Stimulated activated CD8-positive, alpha-beta memory T cell treated with anti-CD3 and anti-CD28 coated beads, Interleukin-7, amount 100 ng/mL, for 24 hours (primary cell): Measurements from ENCODE around the gene PYROXD2.

Experiments
- DNase-seq: peaks from one replicate; pipeline ENCODE4 v3.0.0-alpha.2; 2020; ENCODE audit warnings: low read depth

Gene PYROXD2

GRCh38 chr10:98433881-98434732 lies 19.1 kb upstream of the PYROXD2 start:
- no peak for DNase-seq

DNA sequence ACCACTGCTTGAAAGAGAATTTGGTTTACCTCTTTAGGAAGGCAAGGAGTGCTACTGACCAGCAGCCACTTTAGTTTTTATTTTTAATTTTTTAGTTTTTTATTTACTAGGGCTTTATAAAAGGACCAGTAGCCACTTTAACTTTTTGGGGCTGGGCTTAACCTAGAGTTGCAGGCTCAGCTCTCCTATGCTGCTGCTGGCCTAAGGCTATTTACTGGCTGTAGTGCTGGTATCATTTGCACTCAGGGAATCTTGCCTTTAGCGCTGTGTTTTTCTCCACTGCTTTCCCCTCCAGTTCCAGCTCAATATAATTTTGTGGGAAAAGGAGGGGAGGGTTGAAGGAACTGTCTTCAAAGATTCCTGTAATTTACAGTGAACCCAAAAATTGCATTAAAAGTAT lies 18.4 kb upstream of the PYROXD2 start:
- DNase-seq = no peak

GRCh38 chr10:98432330-98432729 lies 17.3 kb upstream of the PYROXD2 start:
- no peak for DNase-seq

GRCh38 chr10:98431016-98431415 lies 16.0 kb upstream of the PYROXD2 start:
- DNase-seq = no peak

DNA sequence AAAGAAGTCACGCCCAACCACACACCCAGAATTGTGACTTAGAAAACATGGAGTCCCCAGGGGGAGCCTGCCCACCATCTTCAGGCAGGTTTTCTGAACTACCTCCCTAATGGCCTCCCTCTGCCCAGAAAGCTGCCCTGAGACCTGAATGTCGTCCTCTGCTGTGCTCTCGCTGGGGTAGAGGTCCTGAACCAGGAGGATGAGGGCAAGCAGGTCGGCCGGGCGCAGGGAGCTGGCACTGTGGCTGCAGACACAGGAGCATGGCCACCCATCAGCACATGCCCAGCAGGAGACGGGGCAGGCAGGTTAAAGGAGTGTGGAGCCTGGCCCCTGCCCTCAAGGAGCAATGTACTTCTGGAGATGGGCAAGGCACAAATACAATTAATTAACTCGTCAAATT lies 15.4 kb upstream of the PYROXD2 start:
- no peak for DNase-seq

DNA sequence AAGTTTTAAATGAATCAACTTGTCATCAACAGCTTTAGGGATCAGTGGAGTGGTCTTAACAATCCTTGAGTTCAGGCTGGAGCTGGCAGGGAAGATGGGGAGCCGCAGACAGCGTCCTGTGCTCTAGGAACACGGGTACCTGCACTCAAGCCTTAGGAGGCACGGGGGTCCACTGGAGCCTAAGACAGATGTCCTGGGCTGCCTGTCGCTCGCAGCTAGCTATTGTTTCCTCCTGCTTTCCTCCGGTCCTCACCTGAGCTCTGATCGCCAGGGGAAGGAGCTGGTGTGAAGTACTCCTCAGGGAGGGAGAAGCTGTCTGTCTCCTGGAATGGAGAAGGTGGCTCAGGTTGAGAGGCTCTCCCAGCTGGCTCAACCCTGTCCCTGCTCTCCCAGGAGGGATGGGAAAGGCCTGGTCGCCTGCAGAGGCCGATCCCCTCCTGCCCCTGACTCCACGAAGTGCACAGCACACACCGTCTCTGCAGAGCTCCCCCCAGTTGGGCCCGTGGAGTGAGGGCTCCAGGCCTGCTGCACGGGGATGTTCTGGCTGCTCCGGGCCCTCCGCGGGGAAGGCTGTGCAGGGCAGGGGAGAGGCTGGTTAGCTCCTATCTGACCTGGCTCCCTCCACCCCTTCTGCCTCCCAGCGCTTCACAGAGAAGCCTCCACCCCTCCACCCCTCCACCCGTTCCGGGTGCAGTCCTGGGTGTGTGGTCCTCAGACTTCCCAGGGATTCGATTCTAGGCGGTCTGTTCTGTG lies 14.5 kb upstream of the PYROXD2 start:
- no peak for DNase-seq

- no peak for DNase-seq
Measured at GRCh38 chr10:98427011-98427515, 12.1 kb upstream of the PYROXD2 start.

GRCh38 chr10:98425511-98426352 lies 10.8 kb upstream of the PYROXD2 start:
- DNase-seq = no peak

GRCh38 chr10:98424295-98425254 lies 9.6 kb upstream of the PYROXD2 start:
- no peak for DNase-seq

GRCh38 chr10:98423691-98424120 lies 8.7 kb upstream of the PYROXD2 start:
- DNase-seq = no peak

DNA sequence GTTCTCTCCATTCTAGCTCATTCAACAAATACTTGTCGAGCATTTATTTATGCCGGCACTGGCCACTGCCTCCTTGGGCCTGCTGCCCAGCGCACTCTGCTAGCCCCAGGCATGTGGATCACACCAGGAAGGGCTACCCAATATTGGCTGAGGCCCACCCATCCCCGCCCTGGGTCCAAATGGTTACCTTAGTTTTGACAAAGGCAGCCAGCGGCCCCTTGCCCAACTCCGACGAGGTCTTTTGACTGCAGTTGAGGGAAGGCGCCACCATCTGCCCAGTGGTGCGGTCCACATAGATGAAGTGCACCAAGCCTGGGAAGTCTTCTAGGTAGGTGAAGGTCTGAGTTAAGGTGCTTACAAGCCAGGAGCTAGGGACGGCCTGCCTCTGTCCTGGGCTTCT lies 7.2 kb upstream of the PYROXD2 start:
- DNase-seq = no peak

DNA sequence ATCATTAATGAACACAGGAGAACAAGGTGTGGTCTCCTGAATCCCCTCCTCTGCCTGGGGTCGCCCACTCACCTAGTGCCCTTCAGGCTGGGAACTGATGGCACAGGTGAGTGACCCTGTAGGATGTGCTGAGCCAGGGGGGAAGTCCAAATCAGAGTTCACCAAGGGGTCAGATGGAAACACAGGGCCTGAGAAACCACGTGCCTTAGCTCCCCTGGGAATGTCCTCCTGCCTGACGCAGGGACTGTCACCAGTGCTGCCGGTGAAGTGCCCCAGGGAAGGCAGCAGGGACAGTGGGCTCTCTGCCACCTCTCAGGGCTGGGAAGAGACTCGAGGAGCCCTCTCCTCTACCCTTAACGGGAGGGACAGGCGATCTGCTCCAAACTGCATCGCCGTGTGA lies 5.8 kb upstream of the PYROXD2 start:
- no peak for DNase-seq

DNA sequence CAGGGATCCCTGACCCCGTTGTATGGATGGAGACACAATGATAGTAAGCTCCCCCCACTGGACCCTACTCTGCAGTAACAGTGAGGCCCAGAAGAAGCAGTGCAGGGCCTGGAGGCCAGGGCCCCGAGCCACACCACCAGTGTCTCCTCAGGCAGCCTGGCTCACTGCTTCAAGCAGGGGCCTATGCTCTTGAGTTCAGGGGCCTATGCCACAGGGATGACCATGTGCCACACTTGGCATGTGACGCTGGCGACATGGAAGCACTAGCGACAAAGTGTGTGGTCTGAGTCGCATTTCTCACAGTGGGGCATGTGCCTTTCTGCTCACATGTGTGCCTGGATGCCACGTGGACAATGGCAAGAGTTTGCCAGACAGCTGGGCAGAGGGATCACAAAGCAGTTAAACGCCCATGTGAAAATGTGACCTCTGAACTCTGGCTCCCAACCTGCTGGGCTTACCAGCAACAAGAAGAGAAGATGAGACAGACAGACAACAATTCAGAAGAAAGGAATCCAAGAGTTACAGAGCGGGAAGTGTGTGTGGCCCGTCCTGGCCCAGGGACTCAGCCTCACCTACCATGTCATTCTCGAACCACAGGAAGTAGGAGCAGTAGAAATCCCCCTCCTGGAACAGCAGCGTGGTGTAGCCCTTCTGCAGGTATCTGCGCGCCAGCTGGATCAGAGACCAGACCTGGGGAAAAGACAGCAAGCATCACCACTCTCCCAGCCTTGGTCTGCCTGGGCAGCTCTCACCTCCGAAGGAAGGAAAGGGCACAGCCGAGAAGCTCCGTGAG lies 4.7 kb upstream of the PYROXD2 start:
- DNase-seq = no peak

DNA sequence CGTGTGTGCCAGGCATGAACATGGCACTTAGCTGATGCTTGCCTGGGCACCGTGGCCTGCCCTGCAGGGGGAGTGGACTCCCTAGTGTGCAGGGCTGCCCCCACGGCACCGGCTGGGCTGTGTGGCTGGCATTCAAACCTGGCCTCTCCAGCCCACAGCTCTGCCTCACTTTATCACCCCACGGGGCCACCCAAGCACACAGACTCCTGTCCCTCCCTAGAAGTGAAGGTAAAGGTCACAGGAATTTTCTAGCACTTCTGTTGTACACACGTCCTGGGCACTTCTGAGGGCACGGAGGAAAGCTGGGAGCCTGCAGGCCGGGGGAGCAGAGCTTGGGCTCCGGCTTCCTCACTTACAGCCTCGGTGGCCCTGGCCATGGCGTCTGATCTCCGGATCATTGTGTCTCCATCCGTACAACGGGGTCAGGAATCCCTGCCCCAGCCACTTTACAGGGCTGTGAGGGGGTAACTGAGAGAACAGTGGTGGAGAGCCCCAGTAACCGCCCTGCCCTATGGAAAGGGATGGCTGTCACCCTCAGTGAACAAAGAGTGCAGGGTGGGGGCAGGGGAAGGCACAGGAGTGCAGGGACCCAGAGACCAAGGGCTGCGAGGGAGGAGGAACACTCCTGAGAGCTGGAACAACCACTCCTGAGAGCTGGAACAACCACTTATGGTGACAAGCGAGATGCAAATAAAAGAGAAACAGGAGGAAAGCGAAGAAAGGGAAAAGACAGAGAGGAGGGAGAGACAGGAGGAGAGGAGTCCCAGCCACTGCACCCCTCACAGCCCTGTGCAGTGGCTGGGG lies 3.9 kb upstream of the PYROXD2 start:
- DNase-seq = no peak

- DNase-seq = no peak
Measured at GRCh38 chr10:98417973-98418664, 3.1 kb upstream of the PYROXD2 start.

DNA sequence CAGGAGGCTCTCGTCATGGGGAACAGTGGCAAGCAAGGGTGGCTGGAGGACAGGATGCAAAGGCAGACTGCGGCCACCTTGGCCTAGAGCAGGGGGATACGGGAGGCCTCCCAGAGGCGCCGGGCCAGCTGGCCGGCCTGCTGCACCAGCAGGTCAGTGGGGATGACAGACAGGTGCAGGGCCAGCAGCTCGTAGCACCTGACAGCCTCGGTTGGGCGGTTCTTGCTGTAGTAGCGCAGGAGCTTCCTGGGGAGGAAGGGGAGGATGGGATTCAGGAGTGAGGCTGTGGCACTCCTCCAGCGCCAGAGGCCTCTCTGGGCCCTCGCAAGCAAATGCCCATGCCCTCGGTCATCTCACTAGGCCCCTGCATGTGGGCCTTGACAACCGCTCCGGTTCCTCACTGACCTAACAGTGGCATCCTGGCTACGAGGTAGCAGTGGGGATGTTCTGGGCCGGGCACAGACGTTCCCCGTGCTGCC lies 2.5 kb upstream of the PYROXD2 start:
- no peak for DNase-seq

DNA sequence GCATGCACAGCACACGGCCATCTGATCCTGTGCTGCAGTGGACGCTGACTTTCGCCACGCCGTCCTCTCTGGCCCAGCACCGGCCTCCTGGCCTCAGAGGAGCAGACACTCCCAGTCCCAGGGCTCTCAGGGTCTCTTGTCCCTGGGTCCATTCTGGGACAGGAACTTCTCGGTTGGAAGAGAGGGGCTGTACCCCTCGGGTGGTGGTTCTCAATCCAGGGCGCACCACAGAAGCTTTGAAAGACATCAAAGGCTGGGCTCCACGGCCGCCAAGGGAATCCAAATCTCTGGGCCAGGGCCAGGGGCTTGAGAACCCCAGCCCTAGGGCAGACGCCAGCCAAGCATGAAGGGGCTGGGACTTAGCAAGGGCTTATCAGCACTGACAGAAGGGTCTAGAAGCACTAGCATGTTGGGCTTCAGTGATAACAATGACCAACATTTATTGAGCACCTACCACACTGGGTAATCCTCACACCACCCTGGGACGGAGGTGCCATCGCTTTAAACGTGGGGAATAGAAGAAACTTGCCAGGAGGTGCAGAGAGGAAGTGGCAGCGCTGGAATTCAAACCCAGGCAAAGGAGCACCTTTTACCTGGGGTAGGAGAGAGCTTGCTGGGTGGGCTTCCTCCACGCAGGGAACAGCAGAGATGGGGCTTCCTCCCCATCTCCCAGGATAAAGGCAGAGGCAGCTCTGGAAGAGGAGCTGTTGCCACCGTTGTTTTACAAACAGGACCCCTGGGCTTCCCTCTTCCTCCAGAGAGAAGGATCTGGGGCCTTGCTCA lies 1.8 kb upstream of the PYROXD2 start:
- no peak for DNase-seq

DNA sequence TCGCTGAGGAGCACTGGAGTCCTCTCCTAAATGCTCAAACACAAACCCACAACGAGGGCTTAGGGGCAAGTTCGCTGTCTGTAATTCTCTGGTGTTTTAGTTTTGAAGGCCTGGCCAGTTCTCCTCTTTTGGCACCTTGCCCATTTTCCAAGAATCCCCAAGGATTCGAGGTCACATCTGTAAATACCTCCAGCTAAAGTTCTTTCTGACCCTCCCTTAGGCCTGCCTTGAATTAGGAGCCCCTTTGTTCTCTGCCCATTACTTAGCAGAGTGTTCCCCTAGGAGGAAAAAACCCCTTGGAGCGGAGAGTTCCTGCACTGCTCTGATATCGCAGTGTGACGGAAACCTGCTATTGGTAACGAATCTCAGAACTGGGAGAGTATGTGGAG lies 743 bp upstream of the PYROXD2 start:
- DNase-seq = no peak
